Endothelial cell of umbilical vein (primary cell): ENCODE measurements around the gene IRS1. TPM values are rescaled to one million over a fixed set of nuclear protein-coding genes. Genes with fewer than 3 reads are reported as not detected.

Experiments
- BruUV-seq: library from RNA; stranded (reverse); fragments of 400-500 nt; replicated peaks from 2 replicates; lab custom pipeline; 2021; lab: Mats Ljungman, UMichigan
- CTCF ChIA-PET: fragments of 300-600, 350-600 bp; sonication (Branson Sonifier 250); formaldehyde crosslinking; loops from one replicate; lab custom pipeline; 2021; ENCODE audit warnings: antibody characterized with exemption, inconsistent platforms; lab: Charles Lee
- POLR2A ChIA-PET: fragments of 300-600, 350-600 bp; sonication (Branson Sonifier 250); formaldehyde crosslinking; loops from one replicate; lab custom pipeline; 2021; ENCODE audit warnings: antibody characterized with exemption, inconsistent platforms; lab: Charles Lee
- DNase-seq: peaks from one replicate; pipeline ENCODE4 v3.0.0-alpha.2; 2011; ENCODE audit warnings: low read depth, low spot score
- FAIRE-seq: peaks from 2 replicates; lab custom pipeline; 2011; peaks lifted over from hg19 to GRCh38; lab: Jason Lieb, UNC
- H2AFZ ChIP-seq: 2 replicates; pipeline ENCODE4 v1.6.0; 2012; ENCODE audit warnings: low read depth, low read length, control low read depth, inconsistent platforms
- H3K27ac ChIP-seq: 2 replicates; pipeline ENCODE4 v1.5.1; 2011; ENCODE audit warnings: low read depth, mild to moderate bottlenecking, control low read depth, low read length, moderate library complexity; ENCODE audit not compliant: insufficient read depth
- H3K27me3 ChIP-seq, 2 experiments: 2 replicates each; pipeline versions ENCODE4 v1.6.0 to v1.6.1; 2011; ENCODE audit warnings: low read length in 2 of 2, mixed read lengths in 1 of 2; ENCODE audit not compliant: control insufficient read depth in 2 of 2, insufficient read depth in 2 of 2
- H3K36me3 ChIP-seq, 2 experiments: 2 replicates in 1 of 2; 3 replicates in 1 of 2; pipeline ENCODE4 v1.5.1; 2011; ENCODE audit warnings: low read length in 2 of 2, mild to moderate bottlenecking in 1 of 2, moderate library complexity in 1 of 2; ENCODE audit not compliant: control insufficient read depth in 2 of 2, insufficient read depth in 2 of 2; ENCODE audit errors: extremely low read depth in 1 of 2
- H3K4me1 ChIP-seq: 3 replicates; pipeline ENCODE4 v1.5.1; 2011; ENCODE audit warnings: mild to moderate bottlenecking, low read length; ENCODE audit not compliant: control insufficient read depth, insufficient read depth; ENCODE audit errors: extremely low read depth
- H3K4me2 ChIP-seq: 2 replicates; pipeline ENCODE4 v1.6.1; 2011; ENCODE audit warnings: low read length, control low read depth, mixed read lengths; ENCODE audit not compliant: insufficient read depth
- H3K4me3 ChIP-seq, 3 experiments: fragments of 200-600 bp in 1 of 3; sonication (generic), shearing (Covaris generic) in 1 of 3; replicated peaks in 1 of 3; 2 replicates each; pipeline ENCODE4 v1.5.1; 2011 to 2016; ENCODE audit warnings: control low read depth in 3 of 3, low read length in 3 of 3, mild to moderate bottlenecking in 2 of 3, inconsistent platforms in 1 of 3, low read depth in 1 of 3, moderate library complexity in 1 of 3; ENCODE audit not compliant: insufficient read depth in 1 of 3
- H3K79me2 ChIP-seq: 2 replicates; pipeline ENCODE4 v1.6.0; 2012; ENCODE audit warnings: low read length, inconsistent platforms; ENCODE audit not compliant: control insufficient read depth, insufficient read depth
- H3K9ac ChIP-seq: replicated peaks from 2 replicates; pipeline ENCODE3; 2011; ENCODE audit warnings: low read length, control low read depth; ENCODE audit not compliant: insufficient read depth; ENCODE audit errors: extremely low read depth
- H3K9me1 ChIP-seq: replicated peaks from 3 replicates; pipeline ENCODE4 v1.6.0; 2011; ENCODE audit warnings: mild to moderate bottlenecking, low read length; ENCODE audit not compliant: control insufficient read depth, insufficient read depth; ENCODE audit errors: extremely low read depth
- H3K9me3 ChIP-seq: replicated peaks from 2 replicates; pipeline ENCODE4 v1.5.1; 2012; ENCODE audit warnings: low read length, inconsistent platforms; ENCODE audit not compliant: control insufficient read depth, insufficient read depth
- H4K20me1 ChIP-seq: replicated peaks from 2 replicates; pipeline ENCODE3; 2011; ENCODE audit warnings: mild to moderate bottlenecking, low read length; ENCODE audit not compliant: control insufficient read depth, insufficient read depth; ENCODE audit errors: extremely low read depth
- CTCF ChIP-seq, 2 donors: IDR thresholded peaks; 1 replicate in 1 of 2; 2 replicates in 1 of 2; pipeline ENCODE4 v1.5.1; 2011; ENCODE audit warnings: low read length in 2 of 2, mild to moderate bottlenecking in 2 of 2, moderate library complexity in 2 of 2, control low read depth in 1 of 2, inconsistent platforms in 1 of 2, low read depth in 1 of 2; ENCODE audit not compliant: insufficient read depth in 1 of 2; ENCODE audit errors: extremely low read depth in 1 of 2
- EZH2 ChIP-seq: IDR thresholded peaks from 2 replicates; pipeline ENCODE4 v1.6.1; 2012; ENCODE audit warnings: borderline replicate concordance, low read depth, mild to moderate bottlenecking, moderate library complexity, low read length, inconsistent platforms; ENCODE audit not compliant: severe bottlenecking
- FOS ChIP-seq: IDR thresholded peaks from 2 replicates; pipeline ENCODE4 v1.6.1; 2011; ENCODE audit warnings: mild to moderate bottlenecking, low read length, moderate library complexity, borderline replicate concordance; ENCODE audit not compliant: insufficient read depth
- GATA2 ChIP-seq: IDR thresholded peaks from 2 replicates; pipeline ENCODE4 v1.7.0; 2011; ENCODE audit warnings: low read depth, mild to moderate bottlenecking, moderate library complexity, mixed read lengths, low read length; ENCODE audit not compliant: insufficient read length, insufficient read depth
- JUN ChIP-seq: IDR thresholded peaks from 2 replicates; pipeline ENCODE4 v1.6.1; 2011; ENCODE audit warnings: borderline replicate concordance, low read depth; ENCODE audit not compliant: insufficient read length, insufficient read depth
- MAX ChIP-seq: IDR thresholded peaks from 2 replicates; pipeline ENCODE4 v1.6.1; 2011; ENCODE audit not compliant: insufficient read depth, insufficient read length
- MYC ChIP-seq: IDR thresholded peaks from one replicate; pipeline ENCODE4 v1.6.1; 2011; ENCODE audit warnings: mild to moderate bottlenecking, low read depth, low read length
- POLR2A ChIP-seq: IDR thresholded peaks from 2 replicates; pipeline ENCODE4 v1.6.1; 2012; ENCODE audit warnings: low read depth, mild to moderate bottlenecking, control low read depth, low read length
- POLR2AphosphoS5 ChIP-seq: IDR thresholded peaks from 2 replicates; pipeline ENCODE4 v1.6.1; 2012; ENCODE audit warnings: low read depth, mild to moderate bottlenecking, control low read depth, low read length, moderate library complexity; ENCODE audit not compliant: insufficient read depth
- dilution Hi-C: fragments of 300-500 bp; cut with MboI; formaldehyde crosslinking; loops from one replicate; pipeline ENCODE4 v1.15.0; 2019; ENCODE audit warnings: low sequenced_read_pairs; ENCODE audit not compliant: extremely low pct_ligation_motif_present
- intact Hi-C: fragments of 100-400 bp; cut with micrococcal nuclease; formaldehyde crosslinking; loops from one replicate; pipeline ENCODE4 v1.10.0; 2022
- polyA plus RNA-seq, 4 experiments: library from polyadenylated mRNA; depleted of rRNA in 3 of 4; stranded (reverse) in 3 of 4; unstranded in 1 of 4; fragments of >200 nt; gene quantifications; 2 replicates each; pipeline versions ENCODE4 v1.2.1 to v1.2.3, GENCODE V29; 2011 to 2012; ENCODE audit warnings: missing spikeins in 1 of 4
- total RNA-seq: library from RNA; stranded (reverse); gene quantifications from 2 replicates; pipeline ENCODE4 v1.2.3, GENCODE V29; 2021

IRS1 gene
- total and polyA plus RNA-seq, 2 donors (not counting 3 experiments of a cell fraction or from before 2014, with no cell fraction given) = 0.10 to 0.11 TPM

- BruUV-seq = no TSS peak
- no peaks in the 10 kb centered on the region for H3K9me3 ChIP-seq
- H3K79me2 ChIP-seq = no peaks in the 10 kb centered on the region
- FAIRE-seq (no peak), DNase-seq (no peak)
- CTCF ChIA-PET = no interaction called here
- H3K9me1 ChIP-seq = no peaks in the 10 kb centered on the region
- H2AFZ ChIP-seq = no peak overlapping the region
- no peak overlapping the region for H3K9ac ChIP-seq
- dilution Hi-C loops = no loop called here
- no peaks in the 10 kb centered on the region for H4K20me1 ChIP-seq
- no peaks in the 10 kb centered on the region for H3K4me1 ChIP-seq
- no peaks in the 10 kb centered on the region for H3K36me3 ChIP-seq
- intact Hi-C loops = no loop called here
- no peak overlapping the region for H3K27ac ChIP-seq
- no peak overlapping the region for H3K4me2 ChIP-seq
- POLR2A ChIA-PET = no interaction called here
- H3K27me3 ChIP-seq = no peaks in the 10 kb centered on the region
- H3K4me3 ChIP-seq = no peak overlapping the region
- TF ChIP-seq EZH2 = no peak
Observed at GRCh38 chr2:226732478-226733188, 67.0 kb downstream of the IRS1 start.

DNA sequence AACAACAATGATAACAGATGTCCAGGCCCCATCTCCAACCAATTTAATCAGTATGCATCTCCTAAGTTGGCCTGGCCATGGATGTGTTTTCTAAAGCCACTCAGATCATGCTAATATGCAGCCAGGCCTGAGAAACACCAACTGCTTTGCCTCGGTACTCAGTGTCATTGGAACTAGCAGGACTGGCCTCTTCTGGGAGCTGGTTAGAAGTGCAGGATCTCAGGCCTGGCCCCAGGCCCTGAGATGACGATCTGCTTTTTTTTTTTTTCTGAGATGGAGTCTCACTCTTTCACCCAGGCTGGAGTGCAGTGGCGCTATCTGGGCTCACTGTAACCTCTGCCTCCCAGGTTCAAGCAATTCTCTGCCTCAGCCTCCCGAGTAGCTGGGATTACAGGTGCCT lies 69.1 kb downstream of the IRS1 start:
- Histone ChIP-seq H3K36me3 (no peaks in the 10 kb centered on the region), H3K4me2 (no peak overlapping the region), H2AFZ (no peak overlapping the region), H4K20me1 (no peaks in the 10 kb centered on the region), H3K27ac (no peak overlapping the region), H3K4me1 (no peaks in the 10 kb centered on the region), H3K4me3 (no peak overlapping the region), H3K9me1 (no peaks in the 10 kb centered on the region), H3K9ac (no peak overlapping the region), H3K27me3 (no peaks in the 10 kb centered on the region), H3K79me2 (no peaks in the 10 kb centered on the region), H3K9me3 (no peaks in the 10 kb centered on the region)
- dilution Hi-C loops = no loop called here
- ChIA-PET CTCF (no interaction called here), POLR2A (no interaction called here)
- intact Hi-C loops = no loop called here
- no TSS peak for BruUV-seq
- DNase-seq = no peak
- no peak for FAIRE-seq
- TF ChIP-seq FOS = no peak
- no peak for TF ChIP-seq CTCF (IDR thresholded peaks at IDR 0.05; ENCODE audit: extremely low read depth in 1 of 2, insufficient read depth in 1 of 2, low read depth in 1 of 2, low read length in 2 of 2)
- no peak for TF ChIP-seq POLR2AphosphoS5
- no peak for TF ChIP-seq GATA2
- TF ChIP-seq MAX = no peak
- no peak for TF ChIP-seq JUN
- no peak for TF ChIP-seq EZH2
- no peak for TF ChIP-seq MYC
- no peak for TF ChIP-seq POLR2A
